Uterus (tissue), 4 donors: Measurements from ENCODE around the gene SRGAP2C. TPM values are rescaled to one million over a fixed set of nuclear protein-coding genes. Genes with fewer than 3 reads are reported as not detected.
"Not testable (repeated sequence)": the region's sequence is repeated elsewhere in the genome, so short reads cannot be mapped to it uniquely, and the experiment has no call there.

Experiments
- DNase-seq, 2 donors: peaks; one replicate each; pipeline ENCODE4 v3.0.0-alpha.2; 2019 to 2020
- H3K27ac ChIP-seq, 2 donors: fragments of 200-600 bp; sonication (generic); 1 replicate in 1 of 2; 2 replicates in 1 of 2; pipeline ENCODE4 v1.5.1; 2016 to 2018
- H3K27me3 ChIP-seq, 2 donors: fragments of 200-600 bp; sonication (generic); one replicate each; pipeline ENCODE4 v1.5.1; 2018 to 2019; ENCODE audit warnings: control low read depth in 1 of 2
- H3K36me3 ChIP-seq, 2 donors: fragments of 200-600 bp; sonication (generic); one replicate each; pipeline ENCODE4 v1.5.1; 2019; ENCODE audit warnings: control low read depth in 1 of 2
- H3K4me1 ChIP-seq, 2 donors: fragments of 200-600 bp; sonication (generic); one replicate each; pipeline ENCODE4 v1.5.1; 2018 to 2019; ENCODE audit warnings: control low read depth in 1 of 2
- H3K4me3 ChIP-seq, 2 donors: fragments of 200-600 bp; sonication (generic); 1 replicate in 1 of 2; 2 replicates in 1 of 2; pipeline ENCODE4 v1.5.1; 2018 to 2019; ENCODE audit warnings: mild to moderate bottlenecking in 1 of 2
- H3K9me3 ChIP-seq, 2 donors: fragments of 200-600 bp; sonication (generic); one replicate each; pipeline ENCODE4 v1.5.1; 2019; ENCODE audit warnings: control low read depth in 1 of 2
- intact Hi-C: fragments of 100-400 bp; cut with DNase I; formaldehyde crosslinking; loops from one replicate; pipeline ENCODE4 v1.15.1; 2023; ENCODE audit warnings: low total_unique reads
- total RNA-seq, 4 donors: library from RNA; depleted of rRNA in 3 of 4; stranded (reverse); fragments of >200 nt in 3 of 4; gene quantifications; one replicate each; pipeline versions ENCODE4 v1.1.0 to v1.2.4, GENCODE V29; 2014 to 2023
- donor health status: DM: yes; HTN: yes; CAD: no.

Gene SRGAP2C
- total RNA-seq, 4 donors from 2014 or later, result 17.6 to 47.6 (median 32.4) TPM

- H3K4me3 ChIP-seq, result not testable (repeated sequence)
Measured at GRCh38 chr1:121224714-121225113, 39.9 kb downstream of the SRGAP2C start.

GRCh38 chr1:121226295-121226904 lies 41.6 kb downstream of the SRGAP2C start:
- not testable (repeated sequence) for DNase-seq

More at GRCh38 chr1:121224714-121225113, 39.9 kb downstream of the SRGAP2C start:
- H3K27me3 ChIP-seq, H3K4me1 ChIP-seq, intact Hi-C loops, DNase-seq, H3K9me3 ChIP-seq, H3K36me3 ChIP-seq, H3K27ac ChIP-seq: not testable (repeated sequence)

GRCh38 chr1:121226925-121227324 lies 42.1 kb downstream of the SRGAP2C start:
- H3K9me3 ChIP-seq, H3K4me1 ChIP-seq, H3K4me3 ChIP-seq, H3K36me3 ChIP-seq, DNase-seq, H3K27ac ChIP-seq, H3K27me3 ChIP-seq, intact Hi-C loops: not testable (repeated sequence)

More at GRCh38 chr1:121226295-121226904, 41.6 kb downstream of the SRGAP2C start:
- H3K4me3 ChIP-seq, H3K4me1 ChIP-seq, intact Hi-C loops, H3K27me3 ChIP-seq, H3K36me3 ChIP-seq, H3K9me3 ChIP-seq, H3K27ac ChIP-seq: not testable (repeated sequence)

- intact Hi-C loops, H3K9me3 ChIP-seq, H3K4me1 ChIP-seq, H3K36me3 ChIP-seq, H3K27me3 ChIP-seq, H3K27ac ChIP-seq, H3K4me3 ChIP-seq, DNase-seq: not testable (repeated sequence)
Measured at GRCh38 chr1:121227544-121228330, 43.0 kb downstream of the SRGAP2C start.

- H3K27me3 ChIP-seq, H3K4me1 ChIP-seq, H3K4me3 ChIP-seq, H3K36me3 ChIP-seq, DNase-seq, H3K9me3 ChIP-seq, intact Hi-C loops, H3K27ac ChIP-seq: not testable (repeated sequence)
Measured at GRCh38 chr1:121230636-121231035, 45.9 kb downstream of the SRGAP2C start.

GRCh38 chr1:121232445-121233125 lies 47.8 kb downstream of the SRGAP2C start:
- DNase-seq, H3K4me1 ChIP-seq, H3K27ac ChIP-seq, intact Hi-C loops, H3K27me3 ChIP-seq, H3K4me3 ChIP-seq, H3K36me3 ChIP-seq, H3K9me3 ChIP-seq: not testable (repeated sequence)

GRCh38 chr1:121234090-121234759 lies 49.5 kb downstream of the SRGAP2C start:
- H3K4me3 ChIP-seq, H3K4me1 ChIP-seq, intact Hi-C loops, H3K36me3 ChIP-seq, H3K9me3 ChIP-seq, DNase-seq, H3K27me3 ChIP-seq, H3K27ac ChIP-seq: not testable (repeated sequence)

- H3K4me1 ChIP-seq, H3K27ac ChIP-seq, DNase-seq, H3K9me3 ChIP-seq, H3K36me3 ChIP-seq, intact Hi-C loops, H3K27me3 ChIP-seq, H3K4me3 ChIP-seq: not testable (repeated sequence)
Measured at GRCh38 chr1:121238384-121238783, 53.6 kb downstream of the SRGAP2C start.

- H3K36me3 ChIP-seq, intact Hi-C loops, H3K9me3 ChIP-seq, H3K27ac ChIP-seq, DNase-seq, H3K27me3 ChIP-seq, H3K4me3 ChIP-seq, H3K4me1 ChIP-seq: not testable (repeated sequence)
Measured at GRCh38 chr1:121243913-121244312, 59.1 kb downstream of the SRGAP2C start.

- H3K4me3 ChIP-seq, H3K27me3 ChIP-seq, intact Hi-C loops, H3K9me3 ChIP-seq, DNase-seq, H3K27ac ChIP-seq, H3K4me1 ChIP-seq, H3K36me3 ChIP-seq: not testable (repeated sequence)
Measured at GRCh38 chr1:121246399-121246798, 61.6 kb downstream of the SRGAP2C start.

GRCh38 chr1:121252656-121253055 lies 67.9 kb downstream of the SRGAP2C start:
- H3K4me1 ChIP-seq, DNase-seq, H3K4me3 ChIP-seq, intact Hi-C loops, H3K9me3 ChIP-seq, H3K27ac ChIP-seq, H3K27me3 ChIP-seq, H3K36me3 ChIP-seq: not testable (repeated sequence)

- H3K9me3 ChIP-seq, H3K36me3 ChIP-seq, H3K27me3 ChIP-seq, H3K4me3 ChIP-seq, intact Hi-C loops, H3K27ac ChIP-seq, DNase-seq, H3K4me1 ChIP-seq: not testable (repeated sequence)
Measured at GRCh38 chr1:121254618-121255017, 69.8 kb downstream of the SRGAP2C start.

GRCh38 chr1:121257632-121258031 lies 72.9 kb downstream of the SRGAP2C start:
- H3K27me3 ChIP-seq, intact Hi-C loops, H3K4me1 ChIP-seq, H3K9me3 ChIP-seq, DNase-seq, H3K36me3 ChIP-seq, H3K4me3 ChIP-seq, H3K27ac ChIP-seq: not testable (repeated sequence)
